ENCODE data around the gene ITGB3BP.
"Not testable (repeated sequence)": the region's sequence is repeated elsewhere in the genome, so short reads cannot be mapped to it uniquely, and the experiment has no call there.

ITGB3BP gene

GRCh38 chr1:63506782-63507181 lies 16.2 kb downstream of the ITGB3BP start:
- no peak for DNase-seq (ENCODE audit: low read depth)

- no peak for DNase-seq (ENCODE audit: low read depth)
Measured at GRCh38 chr1:63501256-63501655, 21.8 kb downstream of the ITGB3BP start.

GRCh38 chr1:63498106-63498505 lies 24.9 kb downstream of the ITGB3BP start:
- no peak for DNase-seq (ENCODE audit: low read depth)

- no peak for DNase-seq (ENCODE audit: low read depth)
Measured at GRCh38 chr1:63497577-63497976, 25.4 kb downstream of the ITGB3BP start.

- no peak for DNase-seq (ENCODE audit: low read depth)
Measured at GRCh38 chr1:63487336-63488065, 35.5 kb downstream of the ITGB3BP start.

- DNase-seq (ENCODE audit: low read depth), result no peak
Measured at GRCh38 chr1:63486629-63487028, 36.4 kb downstream of the ITGB3BP start.

GRCh38 chr1:63480057-63480456 lies 43.0 kb downstream of the ITGB3BP start:
- DNase-seq (ENCODE audit: low read depth), result no peak

GRCh38 chr1:63475761-63476160 lies 47.3 kb downstream of the ITGB3BP start:
- no peak for DNase-seq (ENCODE audit: low read depth)

GRCh38 chr1:63468683-63469082 lies 54.3 kb downstream of the ITGB3BP start:
- not testable (repeated sequence) for DNase-seq (ENCODE audit: low read depth)

GRCh38 chr1:63466759-63467158 lies 56.3 kb downstream of the ITGB3BP start:
- DNase-seq (ENCODE audit: low read depth), result no peak

- DNase-seq (ENCODE audit: low read depth), result no peak
Measured at GRCh38 chr1:63466181-63466580, 56.8 kb downstream of the ITGB3BP start.

- no peak for DNase-seq (ENCODE audit: low read depth)
Measured at GRCh38 chr1:63463248-63463647, 59.8 kb downstream of the ITGB3BP start.

GRCh38 chr1:63461661-63462230 lies 61.3 kb downstream of the ITGB3BP start:
- DNase-seq (ENCODE audit: low read depth), result no peak

- DNase-seq (ENCODE audit: low read depth), result no peak
Measured at GRCh38 chr1:63458750-63459149, 64.3 kb downstream of the ITGB3BP start.

- DNase-seq (ENCODE audit: low read depth), result peak; percentile 19
Measured at GRCh38 chr1:63454269-63454668, 68.8 kb downstream of the ITGB3BP start.

GRCh38 chr1:63453232-63453631 lies 69.8 kb downstream of the ITGB3BP start:
- DNase-seq (ENCODE audit: low read depth), result no peak

GRCh38 chr1:63450416-63450815 lies 72.6 kb downstream of the ITGB3BP start:
- no peak for DNase-seq (ENCODE audit: low read depth)

- peak; percentile 13 for DNase-seq (ENCODE audit: low read depth)
Measured at GRCh38 chr1:63448731-63449246, 74.2 kb downstream of the ITGB3BP start.

GRCh38 chr1:63442141-63442475 lies 80.9 kb downstream of the ITGB3BP start:
- peak; percentile 10 for DNase-seq (ENCODE audit: low read depth)

- DNase-seq (ENCODE audit: low read depth), result no peak
Measured at GRCh38 chr1:63435161-63435560, 87.9 kb downstream of the ITGB3BP start.

- no peak for DNase-seq (ENCODE audit: low read depth)
Measured at GRCh38 chr1:63429281-63429680, 93.7 kb downstream of the ITGB3BP start.

- DNase-seq (ENCODE audit: low read depth), result no peak
Measured at GRCh38 chr1:63428815-63429214, 94.2 kb downstream of the ITGB3BP start.

- no peak for DNase-seq (ENCODE audit: low read depth)
Measured at GRCh38 chr1:63423649-63424048, 99.4 kb downstream of the ITGB3BP start.

GRCh38 chr1:63420746-63421145 lies 102.3 kb downstream of the ITGB3BP start:
- DNase-seq (ENCODE audit: low read depth), result not testable (repeated sequence)
